K562 (cell line): ENCODE data around the gene NTRK1. TPM values are rescaled to one million over a fixed set of nuclear protein-coding genes. Genes with fewer than 3 reads are reported as not detected.

Experiments used
- ATF4 ChIP-seq: fragments of 450-650 bp; formaldehyde crosslinking; IDR thresholded peaks from 2 replicates; pipeline ENCODE4 v1.4.0; 2022; ENCODE audit warnings: mild to moderate bottlenecking, moderate library complexity
- ATF7 ChIP-seq: fragments of 450-650 bp; IDR thresholded peaks from 2 replicates; pipeline ENCODE4 v1.7.1; 2014; ENCODE audit warnings: mild to moderate bottlenecking, moderate library complexity
- E2F3 ChIP-seq: fragments of 250-450 bp; sonication (Bioruptor Pico); IDR thresholded peaks from 2 replicates; pipeline ENCODE4 v1.4.0; 2020; ENCODE audit warnings: mild to moderate bottlenecking
- EGR1 ChIP-seq: fragments of 450-650 bp; conservative IDR thresholded peaks from 2 replicates; pipeline ENCODE4 v1.6.1; 2017; ENCODE audit warnings: mild to moderate bottlenecking
- HCFC1 ChIP-seq: IDR thresholded peaks from 2 replicates; pipeline ENCODE4 v1.6.1; 2012; ENCODE audit warnings: low read depth, low read length, improper control_type of control experiment
- JUND ChIP-seq, 2 experiments: IDR thresholded peaks; 2 replicates in 1 of 2; 3 replicates in 1 of 2; pipeline ENCODE4 v1.6.1; 2011; ENCODE audit warnings: borderline replicate concordance in 2 of 2, low read depth in 2 of 2, low read length in 2 of 2, improper control_type of control experiment in 1 of 2, missing biosample characterization in 1 of 2, missing genetic modification characterization in 1 of 2, missing genetic modification reagents in 1 of 2
- KAT7 ChIP-seq: sonication (generic); formaldehyde crosslinking; IDR thresholded peaks from 2 replicates; pipeline ENCODE4 v1.8.0; 2022; ENCODE audit warnings: missing genetic modification reagents, mild to moderate bottlenecking, borderline replicate concordance
- L3MBTL2 ChIP-seq: fragments of 450-650 bp; IDR thresholded peaks from 2 replicates; pipeline ENCODE4 v1.6.1; 2016; ENCODE audit warnings: mild to moderate bottlenecking, moderate library complexity
- MEIS2 ChIP-seq: fragments of 450-650 bp; IDR thresholded peaks from 2 replicates; pipeline ENCODE4 v1.6.1; 2014; ENCODE audit warnings: mild to moderate bottlenecking; ENCODE audit not compliant: partially characterized antibody
- NR3C1 ChIP-seq: sonication (generic); formaldehyde crosslinking; IDR thresholded peaks from 2 replicates; pipeline ENCODE4 v1.8.1; 2022; ENCODE audit warnings: missing genetic modification reagents
- PHTF2 ChIP-seq: fragments of 250-450 bp; sonication (Bioruptor Pico); IDR thresholded peaks from 2 replicates; pipeline ENCODE4 v1.5.0; 2021; ENCODE audit warnings: mild to moderate bottlenecking
- POLR2AphosphoS2 ChIP-seq: IDR thresholded peaks from 2 replicates; pipeline ENCODE4 v1.6.1; 2012; ENCODE audit warnings: low read length, improper control_type of control experiment
- POLR2G ChIP-seq: fragments of 200-400 bp; formaldehyde crosslinking; IDR thresholded peaks from 2 replicates; pipeline ENCODE4 v1.6.1; 2017; ENCODE audit warnings: low read depth, mild to moderate bottlenecking, antibody characterized with exemption, low read length, moderate library complexity
- POLR3G ChIP-seq: IDR thresholded peaks from 2 replicates; pipeline ENCODE4 v1.6.1; 2011; ENCODE audit not compliant: insufficient read length, insufficient replicate concordance; ENCODE audit errors: extremely low read depth
- PRDM10 ChIP-seq: fragments of 450-650 bp; IDR thresholded peaks from 2 replicates; pipeline ENCODE4 v1.6.1; 2018; ENCODE audit not compliant: partially characterized antibody
- TCFL5 ChIP-seq: fragments of 250-450 bp; sonication (Bioruptor Pico); conservative IDR thresholded peaks from 2 replicates; pipeline ENCODE4 v1.6.1; 2021; ENCODE audit warnings: mild to moderate bottlenecking, moderate library complexity, matching md5 sums
- YY1 ChIP-seq, 3 experiments: IDR thresholded peaks; 2 replicates each; pipeline ENCODE4 v1.6.1; 2011; ENCODE audit warnings: low read length in 2 of 3, mild to moderate bottlenecking in 2 of 3, moderate library complexity in 2 of 3, borderline replicate concordance in 1 of 3, control low read depth in 1 of 3, low read depth in 1 of 3; ENCODE audit not compliant: insufficient read depth in 3 of 3, insufficient replicate concordance in 2 of 3, control insufficient read depth in 1 of 3, insufficient read length in 1 of 3; ENCODE audit errors: extremely low read depth in 1 of 3
- ZNF3 ChIP-seq: fragments of 250-450 bp; sonication (Bioruptor Pico); IDR thresholded peaks from 2 replicates; pipeline ENCODE4 v1.5.0; 2021; ENCODE audit warnings: mild to moderate bottlenecking, moderate library complexity
- ZNF77 ChIP-seq: fragments of 250-450 bp; sonication (Bioruptor Pico); IDR thresholded peaks from 2 replicates; pipeline ENCODE4 v1.5.0; 2020
- polyA plus RNA-seq, 8 experiments: library from polyadenylated mRNA; depleted of rRNA in 4 of 8; stranded (reverse) in 5 of 8; unstranded in 3 of 8; fragments of >200 nt; fragmentation: Nextera tagmentation in 2 of 8; fragmentation: Illumina TruSeq in 1 of 8; extraction: Ambion mirVana in 2 of 8; extraction: Trizol in 1 of 8; gene quantifications; 2 replicates each; pipeline versions ENCODE4 v1.2.1 to v1.2.3, GENCODE V29; 2011 to 2014; ENCODE audit warnings: inconsistent platforms in 1 of 8, missing spikeins in 1 of 8
- total RNA-seq, 7 experiments: library from RNA; depleted of rRNA in 6 of 7; stranded (reverse); fragments of >200 nt in 6 of 7; fragmentation: Illumina TruSeq in 2 of 7; extraction: Trizol in 2 of 7; gene quantifications; 2 replicates each; pipeline versions ENCODE4 v1.2.1 to v1.2.3, GENCODE V29; 2011 to 2021; ENCODE audit warnings: low replicate concordance in 1 of 7

NTRK1 gene
- total and polyA plus RNA-seq, 9 of the 15 experiments (the other 6 are each of a cell fraction or from before 2014, with no cell fraction given), result 0.46 to 30.0 (median 7.9) TPM

GRCh38 chr1:156816561-156817328 is 43.9 kb upstream of the NTRK1 start, which contains the start of gene SH2D2A (continued):
- TF ChIP-seq ATF7 (peak; percentile 74), POLR3G (no peak), L3MBTL2 (peak; percentile 47; the same call in 1 of the 2 replicates), KAT7 (CRISPR knock-in tag) (no peak), ATF4 (CRISPR knock-in tag) (no peak), YY1 (IDR thresholded peaks at IDR 0.05; ENCODE audit: borderline replicate concordance in 1 of 3, control insufficient read depth in 1 of 3, extremely low read depth in 1 of 3, insufficient read depth in 3 of 3, insufficient read length in 1 of 3, insufficient replicate concordance in 2 of 3, low read depth in 1 of 3, low read length in 2 of 3) (peak in 2 of 3 experiments; percentile 29 to 58), E2F3 (CRISPR knock-in tag) (no peak), PHTF2 (CRISPR knock-in tag) (no peak), TCFL5 (no peak), POLR2G (peak; percentile 29; the same call in 1 of the 2 replicates), ZNF3 (CRISPR knock-in tag) (no peak), EGR1 (peak; percentile 65), PRDM10 (peak; percentile 38), ZNF77 (CRISPR knock-in tag) (no peak), HCFC1 (no peak), POLR2AphosphoS2 (no peak), NR3C1 (no peak), MEIS2 (peak; percentile 67), JUND (IDR thresholded peaks at IDR 0.05; ENCODE audit: borderline replicate concordance, low read depth, low read length) (peak; percentile 46; the same call in 1 of the 2 replicates), JUND (tag; IDR thresholded peaks at IDR 0.05; ENCODE audit: borderline replicate concordance, low read depth, low read length) (peak; percentile 49; the same call in 1 of the 3 replicates)
